ENCODE data around the gene C6orf47.

Gene C6orf47

DNA sequence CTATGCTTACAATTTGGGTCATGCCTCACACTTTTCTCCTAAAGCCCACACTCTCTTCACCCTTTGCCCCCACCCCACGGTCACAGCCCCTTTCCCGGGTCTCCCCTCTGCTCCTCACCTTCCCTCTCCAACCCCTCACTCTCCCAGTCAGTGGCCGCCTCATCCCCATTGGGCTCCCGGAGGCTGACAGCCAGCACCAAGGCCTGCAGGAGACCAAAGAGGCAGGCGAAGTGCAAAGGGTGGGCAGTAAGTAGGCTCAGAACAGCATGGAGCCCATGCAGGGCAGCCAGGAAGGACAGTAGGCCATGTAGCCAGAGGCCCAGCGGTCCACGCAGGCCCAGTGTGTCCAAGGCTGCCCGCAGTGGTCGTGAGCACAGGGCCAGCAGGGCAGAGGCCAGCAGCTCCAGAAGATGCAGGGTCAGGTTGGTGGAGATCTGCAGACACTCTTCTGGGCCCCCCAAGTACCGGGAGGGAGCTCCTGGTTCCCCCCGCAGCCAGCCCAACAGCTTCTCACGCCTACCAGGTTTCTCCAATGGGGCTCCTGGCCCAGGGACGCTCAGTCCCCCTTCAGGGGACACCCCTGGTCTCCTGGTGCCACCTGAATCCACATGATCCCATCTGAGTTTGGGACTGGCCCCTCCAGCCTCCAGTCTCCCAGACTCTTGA, 1.5 kb downstream of the C6orf47 start:
- no peak for DNase-seq

DNA sequence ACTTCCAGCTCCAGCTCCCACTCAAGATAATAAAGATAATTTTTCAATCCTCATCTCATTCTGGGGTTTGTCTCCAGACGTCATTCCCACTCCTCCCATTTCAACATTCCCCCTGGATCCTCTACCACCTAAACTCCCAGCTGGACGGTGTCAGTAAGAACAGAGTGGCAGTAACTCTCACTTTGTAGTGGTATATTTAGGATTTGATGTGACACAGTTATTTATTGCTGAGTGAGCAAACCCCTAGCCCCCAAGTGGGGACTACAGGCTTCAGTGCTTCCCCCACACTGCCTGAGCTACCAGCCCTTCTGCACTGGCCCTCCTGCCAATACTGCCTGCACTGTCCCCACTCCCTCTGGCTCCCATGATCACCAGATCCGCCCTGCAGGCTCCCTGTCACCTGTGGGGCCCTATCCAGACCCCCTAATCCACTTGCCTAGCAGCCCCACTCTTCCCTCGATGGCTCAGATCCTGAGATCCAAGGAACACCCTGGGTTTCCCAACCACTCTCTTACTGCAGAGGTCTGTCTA, 2.4 kb downstream of the C6orf47 start:
- no peak for DNase-seq

- no peak for DNase-seq
These were observed 3.0 kb downstream of the C6orf47 start for GRCh38 chr6:31657406-31658157.

DNA sequence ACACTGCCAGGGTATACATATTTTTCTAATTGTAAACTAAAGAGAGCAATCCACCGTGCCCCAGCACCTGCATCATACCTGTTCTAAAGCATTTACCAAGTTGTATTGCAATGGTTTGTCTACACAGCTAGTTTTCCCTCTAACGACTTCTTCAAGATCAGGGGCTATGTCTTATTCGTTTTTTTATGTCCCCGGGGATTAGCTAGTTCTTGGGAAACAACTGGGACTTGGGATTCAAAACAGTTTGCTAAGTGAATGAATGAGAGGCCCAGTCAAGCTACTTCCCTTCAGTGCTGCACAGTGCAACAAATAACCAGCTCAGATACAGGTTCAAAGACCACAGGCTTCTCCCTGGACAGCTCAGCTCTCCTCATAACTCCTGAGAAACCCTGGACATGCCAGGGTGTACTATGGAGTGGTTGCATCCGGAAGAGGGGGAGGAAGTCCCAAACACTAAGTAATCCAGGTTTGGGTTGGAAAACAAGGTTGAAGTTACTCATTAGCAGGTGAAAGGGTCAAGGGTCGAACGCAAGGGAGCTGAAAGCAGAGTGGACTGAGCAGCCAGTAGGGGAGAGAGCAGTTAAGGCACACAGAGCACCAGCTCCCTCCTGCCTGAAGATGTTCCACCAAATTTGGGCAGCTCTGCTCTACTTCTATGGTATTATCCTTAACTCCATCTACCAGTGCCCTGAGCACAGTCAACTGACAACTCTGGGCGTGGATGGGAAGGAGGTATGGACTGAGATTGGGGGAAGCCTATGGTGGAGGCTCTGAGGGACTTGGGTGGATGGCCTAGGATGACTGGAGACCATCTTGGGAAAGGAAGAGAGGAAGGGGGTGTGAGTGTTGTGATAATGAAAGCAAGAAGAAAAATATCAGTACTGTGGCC, 5.0 kb downstream of the C6orf47 start, which contains the start of gene APOM:
Gene APOM, plus strand, starts transcription at position 546 of the 889 bp plus-strand sequence. Its CDS starts 73 bp downstream, at position 619.
- DNase-seq: no peak

DNA sequence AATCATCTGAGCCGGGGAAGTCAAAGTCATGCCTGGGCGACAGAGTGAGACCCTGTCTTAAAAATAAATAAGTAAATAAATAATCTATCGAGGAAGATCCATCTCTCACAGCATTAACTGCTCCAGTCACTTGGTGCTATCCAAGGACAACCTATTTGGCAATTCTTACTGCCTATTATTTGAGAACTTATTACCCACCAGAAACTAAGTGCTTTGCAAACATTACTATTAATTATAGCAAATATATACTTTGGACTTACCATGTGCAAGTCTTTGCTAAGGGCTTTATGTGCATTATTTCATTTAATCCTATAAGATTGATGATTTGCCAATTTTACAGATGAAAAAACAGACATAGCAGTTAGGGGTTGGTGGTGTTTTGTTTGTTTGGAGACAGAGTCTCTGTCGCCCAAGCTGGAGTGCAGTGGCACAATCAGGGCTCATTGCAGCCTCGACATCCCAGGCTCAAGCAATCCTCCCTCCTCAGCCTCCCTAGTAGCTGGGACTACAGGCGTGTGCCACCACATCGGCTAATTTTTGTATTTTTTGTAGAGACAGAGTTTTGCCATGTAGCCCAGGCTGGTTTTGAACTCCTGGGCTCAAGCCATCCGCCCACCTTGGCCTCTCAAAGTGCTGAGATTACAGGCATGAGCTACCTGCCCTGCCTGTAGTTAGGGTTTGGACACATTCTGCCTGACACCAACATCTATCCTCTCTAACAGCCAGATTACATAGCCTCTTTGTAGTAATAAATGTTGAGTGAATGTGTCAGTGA, 5.8 kb downstream of the C6orf47 start:
- DNase-seq: no peak

DNA sequence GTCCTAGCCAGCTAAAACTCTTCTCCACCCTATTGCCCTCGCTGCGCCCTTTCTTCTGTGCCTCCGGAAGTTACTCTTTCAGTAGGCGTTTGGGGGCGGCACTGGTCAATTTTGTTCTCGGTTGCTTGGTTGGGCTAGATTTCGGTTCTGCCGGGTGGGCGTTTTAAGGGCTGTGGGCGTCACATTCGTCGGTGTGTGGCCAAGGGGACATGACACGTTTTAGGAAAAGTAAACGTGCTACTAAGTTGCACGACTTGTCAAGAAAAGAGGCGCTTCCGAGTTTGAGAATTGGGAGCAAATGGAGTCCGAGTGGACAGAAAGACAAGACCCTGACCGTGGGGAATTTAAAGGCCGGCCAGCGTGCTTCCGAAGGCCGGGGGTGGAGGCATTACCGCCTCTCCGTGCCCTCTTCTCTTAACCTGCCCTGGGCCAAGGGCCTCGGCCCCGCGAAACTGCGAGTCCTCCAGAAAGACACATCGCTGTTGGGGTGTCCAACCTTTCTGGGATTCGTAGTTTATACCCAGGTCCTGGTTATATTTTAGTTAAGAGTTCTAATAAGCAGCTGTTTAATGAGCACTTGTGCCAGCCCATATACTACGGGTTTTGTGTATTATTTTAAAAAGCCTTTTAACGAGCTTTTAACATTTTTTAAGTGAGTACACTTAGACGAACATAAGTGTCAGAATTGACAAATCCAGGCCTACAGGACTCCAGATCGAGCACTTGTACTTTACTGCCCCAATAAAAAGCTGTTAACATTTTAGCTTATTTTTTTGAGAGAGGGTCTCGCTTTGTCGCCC, 7.5 kb downstream of the C6orf47 start:
- no peak for DNase-seq

GRCh38 chr6:31651602-31652191, 8.9 kb downstream of the C6orf47 start:
- DNase-seq: no peak

DNA sequence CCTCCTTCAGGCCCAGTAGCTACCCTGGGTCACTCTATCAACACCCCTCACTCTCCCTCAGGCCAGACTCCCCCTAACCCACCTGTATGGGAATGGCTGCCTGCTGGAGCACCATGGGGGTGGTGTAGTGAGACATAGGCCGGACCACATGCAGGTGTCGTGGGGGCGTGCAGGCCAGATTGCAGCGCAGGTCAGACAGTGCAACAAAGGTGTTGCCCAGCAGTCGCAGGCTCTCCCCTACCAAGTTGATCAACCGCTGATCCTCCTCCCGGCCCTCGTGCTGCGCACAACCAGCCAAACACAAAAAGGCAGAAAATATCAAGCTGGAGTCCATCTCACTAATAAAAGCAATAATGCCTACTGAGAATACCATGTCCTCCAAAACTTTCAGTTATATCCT, 15.3 kb downstream of the C6orf47 start:
- DNase-seq: no peak

DNA sequence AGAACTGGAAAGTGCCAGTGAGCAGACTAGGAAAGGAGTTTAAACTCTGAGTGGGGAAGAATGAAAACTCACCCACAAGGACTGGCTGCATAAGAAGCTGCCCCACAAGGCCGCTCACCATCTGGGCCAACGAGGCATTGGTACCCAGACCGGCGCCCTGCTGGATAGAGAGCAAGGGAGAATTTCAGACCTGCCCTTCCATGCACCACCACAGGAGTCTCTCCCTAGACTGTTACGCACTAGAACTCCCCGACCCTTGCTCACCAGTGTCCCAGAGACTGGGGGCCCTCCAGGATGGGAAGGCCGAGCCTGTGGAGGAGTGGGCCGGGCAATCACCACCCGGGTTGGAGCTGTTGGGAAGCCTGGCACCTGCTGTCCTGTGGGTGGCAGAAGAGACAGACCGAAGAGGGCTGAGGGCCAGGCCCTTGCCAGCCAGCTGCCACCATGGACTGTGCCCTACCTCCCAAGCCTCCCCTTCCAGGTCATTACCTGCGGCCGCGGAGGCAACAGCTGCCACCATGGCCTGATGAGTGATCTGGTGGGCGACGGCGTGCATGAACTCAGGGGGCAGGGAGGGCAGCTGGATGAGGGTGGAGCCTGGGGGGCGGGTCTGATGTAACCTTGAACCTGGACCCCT, 16.6 kb downstream of the C6orf47 start:
- no peak for DNase-seq

GRCh38 chr6:31642798-31643570, 17.6 kb downstream of the C6orf47 start:
- DNase-seq: no peak

DNA sequence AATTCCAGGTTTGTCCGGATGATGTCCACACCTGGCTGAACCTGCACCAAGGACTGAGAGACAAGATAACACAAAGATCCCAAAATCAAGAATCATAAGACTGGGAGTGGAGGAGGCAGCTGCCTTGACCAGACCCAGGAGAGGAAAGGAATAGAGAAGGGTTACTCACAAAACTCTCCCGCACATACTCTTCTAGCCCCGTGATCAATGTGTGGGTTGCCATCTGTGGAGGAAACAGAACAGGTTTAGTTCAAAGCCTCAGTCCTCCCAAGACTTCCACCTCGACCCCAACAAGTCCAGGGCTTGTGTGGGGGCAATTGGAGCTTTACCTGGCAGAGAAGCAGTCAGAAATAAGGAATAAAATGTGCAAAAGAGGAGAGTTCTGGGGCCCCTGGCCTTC, 19.2 kb downstream of the C6orf47 start:
- DNase-seq: no peak

- no peak for DNase-seq
These were observed 20.0 kb downstream of the C6orf47 start for GRCh38 chr6:31640612-31641011.

- DNase-seq: no peak
These were observed 21.1 kb downstream of the C6orf47 start for GRCh38 chr6:31639449-31639861.

DNA sequence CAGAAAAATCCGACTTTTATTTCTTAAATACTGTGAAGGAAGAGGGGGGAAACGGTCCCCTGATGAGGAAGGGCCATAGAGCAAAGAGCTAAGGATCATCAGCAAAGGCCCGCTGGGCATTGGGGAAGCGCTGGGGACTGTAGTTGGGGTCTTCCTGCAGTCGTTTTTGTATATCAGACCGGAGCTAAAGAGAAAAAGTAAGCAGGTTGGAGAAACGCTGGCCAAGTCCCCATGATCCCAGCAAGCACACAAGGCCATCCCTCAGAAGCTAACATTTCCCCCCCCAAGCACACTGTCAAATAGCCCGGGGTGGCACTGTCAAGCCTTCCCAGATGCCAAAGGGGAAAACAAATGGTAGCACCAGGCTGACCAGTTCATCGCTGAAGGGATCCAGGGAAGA, 21.5 kb downstream of the C6orf47 start:
- DNase-seq: no peak

- no peak for DNase-seq
These were observed 23.6 kb downstream of the C6orf47 start for GRCh38 chr6:31636698-31637596.

DNA sequence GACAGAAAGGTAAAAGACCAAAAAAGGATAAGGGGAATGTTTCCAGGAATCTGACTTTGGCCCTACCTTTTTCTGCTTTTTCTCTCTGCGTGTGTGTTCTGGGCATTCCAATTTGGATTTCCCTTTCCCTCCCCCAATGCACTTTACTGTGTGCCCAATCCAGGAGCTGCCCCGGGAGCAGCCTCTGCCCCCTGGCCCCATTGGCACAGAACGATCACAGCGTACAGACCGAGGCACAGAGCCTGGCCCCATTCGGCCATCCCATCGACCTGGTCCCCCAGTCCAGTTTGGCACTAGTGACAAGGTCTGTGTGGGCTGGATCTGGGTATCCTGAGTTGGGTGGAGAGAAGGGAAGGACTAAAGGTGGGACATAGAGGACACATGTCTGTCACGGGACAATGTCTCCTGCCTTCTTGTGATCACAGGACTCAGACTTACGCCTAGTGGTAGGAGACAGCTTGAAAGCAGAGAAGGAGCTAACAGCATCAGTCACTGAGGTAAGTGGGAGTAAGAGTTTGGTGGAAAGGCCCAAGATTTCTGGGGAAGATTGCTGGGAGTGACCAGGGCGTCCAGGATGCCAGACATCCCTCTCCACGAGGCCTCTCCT, 25.5 kb downstream of the C6orf47 start:
- no peak for DNase-seq

DNA sequence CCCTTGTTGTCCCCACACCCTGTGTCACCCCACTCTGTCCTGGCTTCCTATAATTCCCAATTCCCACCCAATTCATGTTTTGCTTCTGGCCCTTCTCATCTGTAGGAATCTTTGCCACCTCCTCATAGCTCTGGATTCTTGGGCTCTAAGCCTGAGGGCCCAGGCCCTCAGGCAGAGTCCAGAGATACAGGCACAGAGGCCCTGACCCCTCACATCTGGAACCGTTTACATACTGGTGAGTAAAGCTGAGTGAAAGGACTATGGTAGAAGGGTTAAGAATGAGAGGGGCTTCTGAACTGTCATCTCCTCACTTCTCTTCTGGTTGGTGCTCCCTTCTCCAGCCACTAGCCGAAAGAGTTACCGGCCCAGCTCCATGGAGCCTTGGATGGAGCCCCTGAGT, 26.4 kb downstream of the C6orf47 start:
- no peak for DNase-seq

- DNase-seq: no peak
These were observed 27.1 kb downstream of the C6orf47 start for GRCh38 chr6:31633447-31633846.
